GM18505 (cell line): ENCODE data around the gene SDK1.
"Not testable (repeated sequence)": the region's sequence is repeated elsewhere in the genome, so short reads cannot be mapped to it uniquely, and the experiment has no call there.

ENCODE experiments used
- ATAC-seq: cut with Tn5 transposase; IDR thresholded peaks from one replicate; pipeline ENCODE4 v1.9.1; 2021; ENCODE audit not compliant: unreplicated experiment
- POLR2A ChIP-seq: IDR thresholded peaks from 4 replicates; pipeline ENCODE4 v1.6.1; 2011; ENCODE audit warnings: borderline replicate concordance; ENCODE audit not compliant: insufficient read depth, insufficient read length; ENCODE audit errors: extremely low read depth

Gene SDK1

GRCh38 chr7:4086723-4087122, 785.7 kb downstream of the SDK1 start:
- no peak for ATAC-seq
- TF ChIP-seq POLR2A = no peak

- ATAC-seq = no peak
- TF ChIP-seq POLR2A = no peak
These were observed 790.7 kb downstream of the SDK1 start for GRCh38 chr7:4091767-4092166.

GRCh38 chr7:4093035-4093434, 792.0 kb downstream of the SDK1 start:
- no peak for TF ChIP-seq POLR2A
- ATAC-seq = no peak

- no peak for TF ChIP-seq POLR2A
- no peak for ATAC-seq
These were observed 792.4 kb downstream of the SDK1 start for GRCh38 chr7:4093483-4093882.

GRCh38 chr7:4094158-4094557, 793.1 kb downstream of the SDK1 start:
- ATAC-seq = not testable (repeated sequence)

- TF ChIP-seq POLR2A = no peak
- no peak for ATAC-seq
These were observed 796.1 kb downstream of the SDK1 start for GRCh38 chr7:4097001-4097609.

- TF ChIP-seq POLR2A = no peak
- ATAC-seq = no peak
These were observed 797.1 kb downstream of the SDK1 start for GRCh38 chr7:4098169-4098568.

- ATAC-seq = no peak
- TF ChIP-seq POLR2A = no peak
These were observed 798.6 kb downstream of the SDK1 start for GRCh38 chr7:4099651-4100050.

GRCh38 chr7:4100148-4100547, 799.1 kb downstream of the SDK1 start:
- ATAC-seq = no peak
- no peak for TF ChIP-seq POLR2A

GRCh38 chr7:4100691-4101090, 799.6 kb downstream of the SDK1 start:
- no peak for ATAC-seq

GRCh38 chr7:4102231-4102841, 801.3 kb downstream of the SDK1 start:
- ATAC-seq = no peak
- no peak for TF ChIP-seq POLR2A

More at GRCh38 chr7:4100691-4101090, 799.6 kb downstream of the SDK1 start:
- TF ChIP-seq POLR2A = no peak

GRCh38 chr7:4103352-4104091, 802.5 kb downstream of the SDK1 start:
- no peak for TF ChIP-seq POLR2A
- ATAC-seq = no peak

- no peak for ATAC-seq
- TF ChIP-seq POLR2A = no peak
These were observed 806.8 kb downstream of the SDK1 start for GRCh38 chr7:4107839-4108238.

- TF ChIP-seq POLR2A = no peak
- no peak for ATAC-seq
These were observed 807.9 kb downstream of the SDK1 start for GRCh38 chr7:4108951-4109350.
